GM21825 (cell line): ENCODE measurements around the gene EGFL7.

Experiments
- ATAC-seq: cut with Tn5 transposase; IDR thresholded peaks from one replicate; pipeline ENCODE4 v1.9.1; 2021; ENCODE audit warnings: mild to moderate bottlenecking, moderate library complexity; ENCODE audit not compliant: unreplicated experiment

The EGFL7 gene

GRCh38 chr9:136662656-136663581 lies at the start of gene EGFL7:
Gene EGFL7, plus strand, starts transcription at chr9:136662916. Its CDS starts 5,367 bp downstream, at chr9:136668283.
- no peak for ATAC-seq

DNA sequence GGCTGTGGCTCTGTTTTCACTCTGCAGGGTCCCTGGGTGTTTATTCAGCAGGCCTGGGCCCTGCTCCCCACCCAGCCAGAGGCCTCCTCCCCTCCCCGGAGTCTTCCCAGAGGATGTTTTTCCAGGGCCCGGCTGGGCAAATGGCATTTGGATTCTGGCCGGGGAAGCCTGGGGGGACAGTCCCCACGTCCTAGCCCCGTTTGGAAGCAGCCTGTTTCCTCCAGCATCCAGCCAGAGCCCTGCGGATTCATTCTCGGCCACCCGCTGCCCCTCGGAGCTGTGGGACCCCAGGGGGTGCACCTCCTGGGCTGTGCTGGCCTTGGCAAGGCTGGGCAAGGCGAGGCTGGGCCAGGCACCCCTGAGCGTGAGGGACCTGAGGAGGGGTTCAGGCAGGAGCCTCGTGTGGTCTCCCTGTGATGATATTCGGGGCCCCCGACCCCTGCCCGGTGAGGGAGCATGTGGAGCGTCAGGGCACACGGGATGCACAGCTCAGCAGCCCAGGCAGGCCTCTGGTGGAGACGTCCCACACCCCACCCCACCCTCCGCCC lies 48.8 kb upstream of the EGFL7 start:
- ATAC-seq, result no peak

DNA sequence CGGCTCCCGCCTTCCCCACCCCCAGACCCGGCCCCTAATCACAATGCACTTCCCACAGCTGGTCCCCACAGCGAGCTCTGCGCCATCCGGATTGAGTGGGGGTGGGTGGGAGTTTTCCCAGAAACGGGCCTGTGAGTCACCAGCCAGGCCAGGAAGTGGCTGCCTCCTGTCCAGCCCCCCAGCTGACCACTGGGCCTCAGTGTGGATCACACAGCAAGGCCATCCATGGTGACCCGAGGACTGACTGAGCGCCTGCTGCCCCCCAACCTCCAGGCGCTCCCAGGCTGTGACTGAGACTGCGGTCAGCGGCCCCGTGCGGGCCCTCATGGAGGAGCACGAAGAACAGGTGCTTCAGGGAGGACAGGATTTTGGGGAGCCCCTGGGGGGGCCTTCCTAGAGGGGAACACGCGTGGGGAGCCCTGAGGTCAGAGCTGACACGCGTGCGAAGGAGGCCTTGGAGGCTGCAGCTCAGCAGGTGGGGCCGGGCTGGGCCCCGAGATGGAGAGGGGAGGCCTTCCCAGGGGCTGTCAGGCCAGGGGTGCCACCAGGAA lies 48.3 kb upstream of the EGFL7 start:
- ATAC-seq, result no peak

DNA sequence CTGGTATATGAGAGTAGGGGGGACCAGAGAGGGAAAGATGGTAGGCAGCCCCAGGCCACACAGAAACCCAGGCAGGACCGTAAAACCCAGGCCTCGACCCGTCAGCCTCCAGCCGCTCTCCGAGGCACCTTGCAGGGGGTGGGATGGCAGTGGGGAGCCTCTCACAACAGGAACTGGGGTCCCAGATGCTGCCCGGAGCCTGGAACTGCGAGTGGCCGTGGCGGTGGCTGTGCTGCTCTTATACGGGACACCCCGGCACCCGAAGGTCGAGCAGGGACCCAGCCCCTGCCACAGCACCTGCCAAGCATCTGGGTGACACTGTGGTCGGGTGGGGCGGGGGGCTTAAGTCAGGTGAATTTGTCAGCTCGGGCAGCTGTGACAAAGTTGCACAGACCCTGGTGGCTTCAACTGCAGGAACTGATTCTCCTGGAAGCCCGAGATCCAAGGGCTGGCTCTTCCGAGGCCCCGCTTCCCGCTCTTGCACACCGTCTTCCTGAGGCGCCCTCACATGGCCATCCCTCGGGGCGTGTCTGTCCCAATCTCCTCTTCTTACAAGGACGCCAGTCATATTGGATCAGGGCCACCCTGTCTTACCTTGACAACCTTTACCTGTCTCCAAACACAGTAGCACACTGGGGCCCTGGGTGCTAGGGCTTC lies 47.6 kb upstream of the EGFL7 start:
- no peak for ATAC-seq

GRCh38 chr9:136615631-136616306 lies 46.9 kb upstream of the EGFL7 start:
- no peak for ATAC-seq

DNA sequence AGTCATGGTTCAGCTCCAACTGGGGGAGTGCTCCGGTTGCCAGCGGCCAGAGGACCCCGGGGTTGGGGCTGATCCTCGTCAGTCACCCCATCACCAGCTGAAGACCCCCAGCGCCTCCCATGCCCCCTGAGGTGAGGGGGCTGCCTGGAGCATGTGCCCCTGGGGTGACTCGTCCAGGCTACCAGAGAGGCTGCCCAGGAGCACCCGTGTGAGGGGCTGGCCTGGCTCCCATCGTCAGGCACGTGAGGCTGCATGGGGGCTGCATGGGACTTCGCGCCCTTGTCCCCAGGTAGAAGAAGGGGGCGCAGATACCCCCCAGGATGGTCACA lies 46.4 kb upstream of the EGFL7 start:
- ATAC-seq, result no peak

DNA sequence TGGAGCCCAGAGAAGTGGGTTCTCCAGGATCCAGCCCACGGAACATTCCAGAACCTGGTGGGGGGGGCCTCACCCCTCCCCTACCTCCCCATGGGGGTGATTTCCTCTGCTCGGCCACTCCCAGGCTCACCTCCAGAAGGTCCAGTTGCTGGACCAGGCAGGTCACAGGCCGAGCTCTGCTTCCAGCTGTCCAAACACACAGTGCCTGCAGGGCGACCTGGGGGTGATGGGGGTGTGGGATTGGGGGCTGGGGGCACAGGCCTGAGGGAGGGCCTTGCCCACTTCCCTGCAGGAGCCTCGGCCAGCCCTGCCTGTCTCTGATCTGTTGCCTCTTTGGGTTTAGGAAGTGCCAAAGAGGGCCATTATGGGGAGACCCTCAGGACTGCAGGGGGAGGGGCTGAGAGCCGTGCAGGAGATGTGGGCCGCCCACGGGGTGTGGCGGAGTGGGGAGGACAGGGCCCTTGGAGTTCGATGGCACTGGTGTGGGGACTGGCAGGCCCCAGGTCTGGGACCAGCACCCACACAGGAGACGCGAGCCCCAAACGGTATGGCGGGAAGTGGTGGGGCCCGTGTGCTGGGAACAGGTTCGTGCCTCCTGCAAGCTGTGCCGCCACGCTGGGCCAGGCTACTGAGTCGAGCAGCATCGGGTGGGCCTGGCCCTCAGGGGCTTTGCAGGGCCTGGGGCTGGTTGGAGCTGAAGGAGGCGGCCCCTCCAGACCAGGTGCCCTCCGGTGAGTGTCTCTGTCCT lies 45.6 kb upstream of the EGFL7 start:
- no peak for ATAC-seq

- ATAC-seq, result no peak
Observed at GRCh38 chr9:136617746-136618579, 44.8 kb upstream of the EGFL7 start.

GRCh38 chr9:136618580-136619547 lies 43.9 kb upstream of the EGFL7 start:
- ATAC-seq, result no peak

GRCh38 chr9:136619742-136620440 lies 42.8 kb upstream of the EGFL7 start:
- ATAC-seq, result no peak

DNA sequence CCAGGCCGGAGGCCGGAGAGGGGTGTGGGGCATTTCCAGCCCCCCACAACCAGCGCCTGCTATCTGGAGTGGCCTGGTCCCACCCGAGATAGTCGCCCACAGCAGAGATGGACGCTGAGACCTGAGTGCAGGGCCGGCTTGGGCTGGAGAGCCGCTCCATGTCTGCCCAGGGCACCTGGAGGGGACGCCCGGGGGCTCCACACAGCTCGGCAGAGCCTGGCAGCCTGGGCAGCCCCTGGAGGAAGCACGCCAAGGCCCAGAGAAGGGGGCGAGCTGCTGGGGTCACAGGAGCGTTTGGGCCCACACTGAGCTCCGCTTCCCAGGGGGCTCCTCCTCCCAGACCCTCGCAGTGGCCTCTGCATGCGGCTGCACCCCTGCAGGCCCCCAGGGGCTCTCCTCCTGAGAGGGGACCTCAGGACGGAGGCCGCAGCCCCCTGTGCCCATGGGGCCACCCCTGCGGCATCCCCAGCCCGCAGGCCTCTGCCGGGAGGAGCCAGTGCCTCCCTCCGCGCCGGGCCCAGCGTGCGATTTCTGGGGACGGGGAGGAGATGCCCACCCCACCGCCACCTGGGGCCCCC lies 42.2 kb upstream of the EGFL7 start:
- ATAC-seq, result no peak

DNA sequence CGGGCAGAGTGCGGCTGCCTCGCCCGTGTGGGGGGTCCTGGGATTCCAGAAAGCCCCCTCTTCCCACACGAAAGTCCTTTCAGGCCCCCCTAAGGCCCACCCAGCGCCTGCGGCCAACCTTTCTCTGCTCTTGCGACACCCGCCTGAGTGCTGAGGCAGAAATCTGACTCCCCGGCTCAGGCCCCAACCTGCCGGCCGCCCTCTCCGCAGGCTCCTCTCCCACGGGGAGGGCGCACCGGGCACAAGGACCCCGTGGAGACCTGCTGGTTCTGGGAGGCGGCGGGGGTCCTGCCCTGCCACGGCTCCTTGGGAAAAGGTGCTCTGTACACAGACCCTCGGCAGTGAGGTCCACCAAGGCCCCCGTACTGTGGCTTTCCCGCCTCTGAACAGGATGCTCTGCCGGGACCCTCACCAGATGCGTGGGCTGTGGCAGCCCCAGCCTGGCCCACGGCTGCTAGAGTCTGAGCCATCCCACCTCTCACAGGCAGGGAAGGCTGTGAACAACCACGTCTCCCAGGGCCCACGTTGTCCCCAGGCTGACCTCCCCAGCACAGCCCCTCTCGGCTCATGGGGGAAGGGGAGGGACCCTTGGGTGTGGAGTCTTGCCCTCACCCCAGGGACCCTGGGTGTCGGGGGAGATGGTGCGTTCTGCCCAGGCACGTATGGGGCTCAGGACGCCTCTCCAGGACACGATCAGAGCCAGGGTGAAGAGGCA lies 41.5 kb upstream of the EGFL7 start:
- no peak for ATAC-seq

DNA sequence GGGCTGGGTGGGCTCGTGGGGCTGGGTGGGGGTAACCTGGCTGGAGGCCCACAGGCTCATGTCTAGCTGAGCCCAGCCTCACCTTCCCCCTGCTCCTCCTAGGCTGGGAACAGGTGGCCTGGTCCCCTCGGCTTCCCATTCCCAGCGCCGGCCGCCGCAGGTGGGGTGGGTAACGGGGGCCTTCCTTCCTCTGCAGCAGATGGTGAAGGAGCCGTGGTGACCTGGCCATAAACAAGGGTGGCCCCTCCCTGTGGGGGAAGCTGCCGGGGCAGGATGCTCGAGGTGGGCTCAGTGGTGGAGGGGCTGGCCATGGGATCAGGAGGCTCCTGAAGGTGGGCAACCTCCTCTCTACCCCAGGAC lies 41.0 kb upstream of the EGFL7 start:
- no peak for ATAC-seq

GRCh38 chr9:136622538-136622948 lies 40.2 kb upstream of the EGFL7 start:
- no peak for ATAC-seq

- ATAC-seq, result no peak
Observed at GRCh38 chr9:136623016-136623841, 39.5 kb upstream of the EGFL7 start.

DNA sequence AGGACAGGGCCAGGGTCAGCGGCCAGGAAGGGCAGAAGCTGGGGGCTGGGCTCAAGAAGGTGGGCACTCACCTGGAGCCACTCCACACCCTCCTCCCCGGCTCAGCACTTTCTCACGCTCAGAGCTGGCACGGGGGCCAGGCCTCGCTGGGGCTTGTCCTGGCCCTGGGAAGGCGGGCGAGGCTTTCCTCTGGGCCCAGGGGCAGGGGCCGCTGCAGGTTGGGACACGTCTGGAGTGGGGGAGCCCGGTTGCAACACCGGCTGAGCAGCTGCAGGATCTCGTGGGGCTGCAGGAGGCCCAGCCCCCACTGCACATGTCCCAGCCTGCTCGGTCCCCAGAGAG lies 38.9 kb upstream of the EGFL7 start:
- ATAC-seq, result no peak
